IPS-11a (cell line): ENCODE results near the gene CSF2.

Source experiments
- H3K4me3 ChIP-seq: one replicate; pipeline ENCODE4 v1.5.1; 2013; ENCODE audit warnings: low read depth, low read length, control low read depth

The CSF2 gene

DNA sequence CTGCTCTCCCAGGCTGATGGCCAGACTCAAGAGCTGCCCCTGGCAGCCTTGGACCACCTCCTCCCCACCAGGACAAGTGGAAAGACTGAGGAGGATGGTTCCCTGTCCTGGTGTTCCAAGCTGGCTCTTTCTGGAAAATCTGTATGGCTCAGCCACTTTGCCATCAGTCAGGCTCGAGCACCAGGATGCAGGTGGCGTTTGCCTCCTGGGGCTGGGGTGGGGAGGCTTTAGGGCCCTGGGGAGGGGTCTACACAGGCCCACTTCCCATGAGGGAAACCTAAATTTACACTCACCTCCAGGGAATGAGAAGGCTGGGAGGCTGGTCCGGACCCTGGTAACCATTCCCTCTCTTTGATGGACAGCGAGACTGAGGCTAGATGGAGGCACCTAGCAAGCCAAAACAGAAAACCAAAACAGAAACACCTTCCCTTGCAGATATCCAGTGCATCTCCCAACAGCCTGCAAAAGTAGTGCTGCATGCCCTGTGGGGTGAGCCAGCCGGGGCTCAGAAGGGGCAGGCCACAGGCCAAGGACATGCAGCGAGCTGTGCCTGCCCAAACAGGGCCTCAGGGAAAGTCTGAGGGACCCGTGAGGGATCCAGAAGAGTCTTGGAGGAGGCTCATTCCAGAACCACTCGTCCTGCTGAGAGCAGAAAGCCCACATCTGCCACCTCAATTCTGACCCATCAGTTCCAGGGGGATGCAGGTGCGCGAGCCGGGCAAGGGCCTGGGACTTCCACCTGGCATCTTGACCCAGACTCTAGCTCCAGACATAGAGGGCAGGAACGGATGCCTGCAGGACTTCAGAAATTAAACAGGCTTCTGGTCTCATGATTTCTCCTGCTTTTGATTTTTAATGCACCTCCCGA is 5.4 kb upstream of the CSF2 start:
- no peak overlapping the region for H3K4me3 ChIP-seq

DNA sequence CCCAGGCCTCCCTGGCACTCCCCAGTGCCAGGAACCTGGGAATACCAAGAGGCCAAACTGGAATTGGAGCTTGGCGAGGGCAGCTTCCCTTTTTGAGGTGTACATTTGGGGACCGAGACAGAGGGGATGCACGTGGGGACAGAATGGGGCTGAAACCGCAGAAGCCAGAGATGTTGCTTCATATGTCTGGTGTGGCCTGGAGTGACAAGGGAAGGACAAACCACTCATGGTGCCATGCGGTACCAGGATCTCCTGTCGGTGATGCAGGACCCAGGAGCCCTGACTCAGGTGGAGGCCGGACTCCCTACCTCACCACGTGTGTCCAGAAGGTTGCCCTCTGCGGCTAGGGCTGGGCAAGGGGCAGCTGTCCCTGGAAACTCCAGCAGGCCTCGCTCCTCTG is 4.0 kb upstream of the CSF2 start:
- no peak overlapping the region for H3K4me3 ChIP-seq

DNA sequence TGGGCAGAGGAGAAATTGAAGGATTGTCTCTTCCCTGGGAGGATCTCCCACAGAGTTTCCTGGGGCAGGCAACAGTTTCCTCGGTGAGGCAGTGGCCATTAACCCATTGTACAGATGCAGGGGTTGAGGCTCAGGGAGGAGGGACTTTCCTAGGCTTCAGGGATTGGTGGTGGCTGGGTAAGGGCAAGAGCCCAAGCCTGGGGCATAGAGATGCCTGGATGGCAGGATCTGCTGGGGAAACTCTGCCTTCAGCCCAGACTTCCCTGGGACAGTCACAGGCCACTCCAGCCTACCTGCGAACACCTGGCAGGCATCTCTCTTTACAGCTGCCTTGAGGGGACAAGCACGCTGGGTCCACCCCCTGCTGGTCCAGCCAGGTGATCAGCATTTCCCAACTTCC is 3.6 kb upstream of the CSF2 start:
- no peak overlapping the region for H3K4me3 ChIP-seq

DNA sequence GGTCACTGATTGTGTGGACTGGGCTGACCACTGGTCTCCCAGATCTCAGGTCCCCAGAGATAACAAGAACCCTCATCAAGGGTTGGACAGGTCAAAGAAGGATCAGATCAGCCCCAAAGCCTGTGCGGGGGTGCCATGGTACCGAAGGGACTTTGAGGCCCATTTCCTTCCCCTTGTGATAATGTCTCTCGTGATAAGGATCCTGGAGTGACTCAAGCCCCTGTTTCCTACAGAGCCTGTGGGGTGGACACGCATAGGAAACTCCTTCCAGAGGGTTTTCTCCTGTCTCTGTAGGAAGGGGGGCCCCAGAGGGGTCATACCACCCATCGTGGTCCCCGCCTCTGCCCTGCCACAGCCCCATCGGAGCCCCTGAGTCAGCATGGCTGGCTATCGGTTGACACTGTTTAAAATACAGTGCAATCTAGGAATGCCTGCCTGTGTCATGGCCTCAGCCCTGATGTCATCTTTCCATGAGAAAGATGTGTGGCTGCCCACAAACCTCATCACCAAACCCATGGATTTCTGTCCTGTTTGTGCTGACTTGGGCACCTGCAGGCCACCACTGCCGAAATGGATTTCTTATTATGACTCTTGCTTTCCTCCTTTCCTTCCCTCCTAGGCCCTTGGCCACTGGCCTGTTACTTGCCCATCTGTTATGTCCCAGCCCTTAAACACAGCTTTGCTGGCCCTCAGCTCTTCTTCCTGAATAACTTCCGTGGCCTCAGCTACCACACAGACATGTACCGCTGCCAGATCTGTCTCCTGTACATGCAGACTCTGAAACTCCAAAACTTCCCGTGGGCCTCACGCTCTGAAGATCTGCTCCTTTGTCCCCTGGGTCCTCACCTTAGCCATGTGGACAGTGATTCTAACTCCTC is 2.9 kb upstream of the CSF2 start:
- no peak overlapping the region for H3K4me3 ChIP-seq

DNA sequence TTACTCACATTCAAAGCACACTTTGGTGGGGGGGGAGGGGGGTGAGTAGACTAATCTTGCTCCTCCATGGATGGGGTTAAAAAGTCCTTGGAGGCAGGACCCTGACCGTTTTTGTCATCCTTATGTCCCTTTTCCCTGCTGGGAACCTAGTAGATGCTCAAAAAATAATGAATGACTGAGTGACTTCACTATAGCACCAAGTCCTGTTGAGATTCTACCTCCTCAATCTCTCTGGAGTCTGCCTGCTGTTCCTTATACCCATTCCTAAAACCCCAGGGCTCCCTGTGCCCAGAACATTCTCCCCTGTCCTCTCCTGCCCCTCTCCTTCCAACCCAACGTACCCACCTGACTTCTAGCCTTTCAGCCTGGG is 2.3 kb upstream of the CSF2 start:
- H3K4me3 ChIP-seq = no peak overlapping the region

DNA sequence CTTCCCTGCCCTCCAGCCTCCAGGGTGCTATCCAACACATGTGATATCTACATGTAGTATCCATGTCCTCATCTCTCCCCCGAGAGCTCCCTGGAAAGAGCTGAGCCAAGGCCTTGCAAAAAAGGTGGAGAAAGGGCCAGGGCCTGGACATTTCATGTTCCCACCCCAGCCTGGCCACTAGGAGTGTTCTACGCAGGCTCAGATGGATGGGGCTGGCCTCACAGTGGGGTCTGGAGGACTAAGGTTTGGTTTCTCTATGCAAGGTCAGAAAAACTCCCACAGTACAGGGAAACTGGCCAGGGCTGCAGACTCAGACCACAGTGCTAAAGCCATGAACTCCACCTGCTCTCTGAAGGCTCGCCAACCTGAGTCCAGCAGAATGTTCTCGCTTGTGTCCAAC is 1.5 kb upstream of the CSF2 start:
- H3K4me3 ChIP-seq = no peak overlapping the region

DNA sequence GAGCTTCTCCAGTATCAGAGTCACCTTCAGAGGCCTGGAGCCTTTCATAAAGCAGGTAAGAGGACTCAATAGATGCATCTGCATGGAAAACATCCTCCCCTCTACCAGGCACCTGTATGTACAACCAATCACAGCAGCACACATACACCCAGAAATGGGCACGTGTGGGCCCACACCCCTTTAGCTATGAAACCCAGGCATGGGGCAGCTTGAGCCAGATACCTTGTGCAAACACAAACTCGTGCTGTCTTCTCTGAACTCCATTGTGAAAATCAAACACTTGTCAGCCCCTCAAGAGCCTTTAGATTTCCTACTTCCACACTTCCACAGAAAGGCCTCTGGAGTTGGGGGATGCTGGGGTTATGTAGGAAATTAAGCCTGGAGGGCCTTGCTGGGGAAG is 1.1 kb upstream of the CSF2 start:
- H3K4me3 ChIP-seq = no peak overlapping the region

DNA sequence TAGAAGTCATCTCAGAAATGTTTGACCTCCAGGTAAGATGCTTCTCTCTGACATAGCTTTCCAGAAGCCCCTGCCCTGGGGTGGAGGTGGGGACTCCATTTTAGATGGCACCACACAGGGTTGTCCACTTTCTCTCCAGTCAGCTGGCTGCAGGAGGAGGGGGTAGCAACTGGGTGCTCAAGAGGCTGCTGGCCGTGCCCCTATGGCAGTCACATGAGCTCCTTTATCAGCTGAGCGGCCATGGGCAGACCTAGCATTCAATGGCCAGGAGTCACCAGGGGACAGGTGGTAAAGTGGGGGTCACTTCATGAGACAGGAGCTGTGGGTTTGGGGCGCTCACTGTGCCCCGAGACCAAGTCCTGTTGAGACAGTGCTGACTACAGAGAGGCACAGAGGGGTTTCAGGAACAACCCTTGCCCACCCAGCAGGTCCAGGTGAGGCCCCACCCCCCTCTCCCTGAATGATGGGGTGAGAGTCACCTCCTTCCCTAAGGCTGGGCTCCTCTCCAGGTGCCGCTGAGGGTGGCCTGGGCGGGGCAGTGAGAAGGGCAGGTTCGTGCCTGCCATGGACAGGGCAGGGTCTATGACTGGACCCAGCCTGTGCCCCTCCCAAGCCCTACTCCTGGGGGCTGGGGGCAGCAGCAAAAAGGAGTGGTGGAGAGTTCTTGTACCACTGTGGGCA is 642 bp downstream of the CSF2 start:
- H3K4me3 ChIP-seq = no peak overlapping the region

DNA sequence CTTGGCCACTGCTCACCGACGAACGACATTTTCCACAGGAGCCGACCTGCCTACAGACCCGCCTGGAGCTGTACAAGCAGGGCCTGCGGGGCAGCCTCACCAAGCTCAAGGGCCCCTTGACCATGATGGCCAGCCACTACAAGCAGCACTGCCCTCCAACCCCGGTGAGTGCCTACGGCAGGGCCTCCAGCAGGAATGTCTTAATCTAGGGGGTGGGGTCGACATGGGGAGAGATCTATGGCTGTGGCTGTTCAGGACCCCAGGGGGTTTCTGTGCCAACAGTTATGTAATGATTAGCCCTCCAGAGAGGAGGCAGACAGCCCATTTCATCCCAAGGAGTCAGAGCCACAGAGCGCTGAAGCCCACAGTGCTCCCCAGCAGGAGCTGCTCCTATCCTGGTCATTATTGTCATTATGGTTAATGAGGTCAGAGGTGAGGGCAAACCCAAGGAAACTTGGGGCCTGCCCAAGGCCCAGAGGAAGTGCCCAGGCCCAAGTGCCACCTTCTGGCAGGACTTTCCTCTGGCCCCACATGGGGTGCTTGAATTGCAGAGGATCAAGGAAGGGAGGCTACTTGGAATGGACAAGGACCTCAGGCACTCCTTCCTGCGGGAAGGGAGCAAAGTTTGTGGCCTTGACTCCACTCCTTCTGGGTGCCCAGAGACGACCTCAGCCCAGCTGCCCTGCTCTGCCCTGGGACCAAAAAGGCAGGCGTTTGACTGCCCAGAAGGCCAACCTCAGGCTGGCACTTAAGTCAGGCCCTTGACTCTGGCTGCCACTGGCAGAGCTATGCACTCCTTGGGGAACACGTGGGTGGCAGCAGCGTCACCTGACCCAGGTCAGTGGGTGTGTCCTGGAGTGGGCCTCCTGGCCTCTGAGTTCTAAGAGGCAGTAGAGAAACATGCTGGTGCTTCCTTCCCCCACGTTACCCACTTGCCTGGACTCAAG is 1.5 kb downstream of the CSF2 start:
- no peak overlapping the region for H3K4me3 ChIP-seq

DNA sequence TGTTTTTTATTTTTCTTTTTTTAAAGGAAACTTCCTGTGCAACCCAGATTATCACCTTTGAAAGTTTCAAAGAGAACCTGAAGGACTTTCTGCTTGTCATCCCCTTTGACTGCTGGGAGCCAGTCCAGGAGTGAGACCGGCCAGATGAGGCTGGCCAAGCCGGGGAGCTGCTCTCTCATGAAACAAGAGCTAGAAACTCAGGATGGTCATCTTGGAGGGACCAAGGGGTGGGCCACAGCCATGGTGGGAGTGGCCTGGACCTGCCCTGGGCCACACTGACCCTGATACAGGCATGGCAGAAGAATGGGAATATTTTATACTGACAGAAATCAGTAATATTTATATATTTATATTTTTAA is 2.1 kb downstream of the CSF2 start:
- H3K4me3 ChIP-seq = no peak overlapping the region

DNA sequence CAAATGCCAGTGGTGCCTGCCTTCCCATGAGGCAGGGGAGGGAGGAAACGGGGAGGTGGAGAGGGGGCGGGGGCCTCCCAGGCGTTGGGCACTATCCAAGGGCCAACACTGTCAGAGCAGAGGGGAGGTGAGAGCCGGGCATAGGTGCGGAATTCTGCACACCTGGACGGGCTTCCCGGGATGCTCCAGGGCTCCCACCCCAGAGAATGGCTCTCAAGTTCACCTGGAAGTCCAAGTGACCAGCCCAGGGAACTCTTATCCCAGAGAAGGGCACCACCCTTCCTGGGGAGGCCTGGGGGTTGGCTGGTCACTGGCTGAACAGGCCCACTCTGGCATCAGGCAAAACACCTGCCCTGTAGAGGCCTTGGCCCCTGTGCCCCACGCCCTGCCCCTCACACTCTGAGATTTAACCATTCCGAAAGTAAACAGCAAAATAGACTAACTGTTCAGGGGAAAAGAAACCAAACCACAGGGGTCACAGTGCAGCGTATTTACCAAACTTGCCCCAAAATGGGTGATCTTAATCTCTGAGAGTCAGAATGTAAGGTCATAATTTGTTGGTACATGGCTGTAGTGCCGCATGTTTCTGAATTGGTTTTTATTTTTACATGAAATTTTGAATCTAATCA is 2.7 kb downstream of the CSF2 start:
- H3K4me3 ChIP-seq = no peak overlapping the region

DNA sequence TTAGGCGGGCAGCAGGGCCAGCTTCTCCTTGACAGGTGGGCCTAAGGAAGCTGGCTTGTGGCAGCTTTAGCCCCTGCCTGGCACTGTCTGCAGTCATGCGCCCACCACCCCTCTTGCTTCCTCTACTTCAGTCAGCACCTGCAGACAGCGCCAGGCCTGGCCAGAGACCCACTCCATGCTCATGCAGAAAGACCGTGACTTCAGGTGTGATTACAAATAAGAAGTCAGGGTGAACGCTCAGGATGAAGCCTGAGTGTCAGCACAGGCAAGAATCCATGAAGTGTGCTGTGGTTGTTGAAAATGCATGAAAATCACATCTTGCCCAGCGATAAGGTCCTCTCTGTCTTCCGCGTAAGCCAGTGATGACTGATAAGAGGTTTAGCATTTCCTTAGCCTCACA is 3.4 kb downstream of the CSF2 start:
- H3K4me3 ChIP-seq = no peak overlapping the region

DNA sequence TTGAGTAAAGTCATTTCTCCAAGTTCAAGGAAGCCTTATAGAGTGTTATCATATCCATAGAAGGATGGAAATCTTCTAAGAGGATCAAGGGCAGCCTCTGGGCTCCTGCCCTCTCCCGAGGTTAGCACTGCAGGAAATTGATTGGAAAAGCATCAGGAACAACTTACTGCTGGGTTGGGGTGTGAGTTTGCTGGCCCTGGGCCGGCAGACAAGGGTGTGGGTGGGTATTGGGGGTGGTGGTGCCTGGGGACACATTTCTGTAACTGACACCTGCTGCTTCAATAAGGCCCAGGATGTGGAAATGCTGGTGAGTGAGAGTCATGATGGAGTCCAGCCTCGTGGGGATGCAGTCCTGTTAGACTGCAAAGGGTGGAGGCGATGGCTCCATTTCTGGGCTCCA is 5.5 kb downstream of the CSF2 start:
- H3K4me3 ChIP-seq = no peak overlapping the region

DNA sequence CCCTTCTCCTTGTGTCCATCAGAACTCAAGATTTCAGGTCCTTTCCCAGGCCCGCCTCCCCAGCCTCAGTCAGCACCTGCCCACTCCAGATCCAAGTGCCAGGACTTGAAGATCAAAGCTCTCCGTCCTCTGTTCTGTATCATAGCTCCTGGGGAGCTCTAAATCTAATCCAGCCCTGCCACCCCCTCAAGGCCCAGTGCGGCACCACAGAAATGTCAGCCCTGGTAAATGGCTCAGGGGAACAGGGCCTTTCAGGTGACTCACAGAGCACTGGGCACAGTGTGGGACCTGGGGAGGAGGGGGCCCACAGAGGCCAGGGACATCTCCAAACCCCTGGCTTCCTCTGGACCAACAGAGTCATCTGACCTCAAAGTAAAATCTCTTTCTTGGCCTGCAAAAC is 6.0 kb downstream of the CSF2 start:
- H3K4me3 ChIP-seq = no peak overlapping the region

DNA sequence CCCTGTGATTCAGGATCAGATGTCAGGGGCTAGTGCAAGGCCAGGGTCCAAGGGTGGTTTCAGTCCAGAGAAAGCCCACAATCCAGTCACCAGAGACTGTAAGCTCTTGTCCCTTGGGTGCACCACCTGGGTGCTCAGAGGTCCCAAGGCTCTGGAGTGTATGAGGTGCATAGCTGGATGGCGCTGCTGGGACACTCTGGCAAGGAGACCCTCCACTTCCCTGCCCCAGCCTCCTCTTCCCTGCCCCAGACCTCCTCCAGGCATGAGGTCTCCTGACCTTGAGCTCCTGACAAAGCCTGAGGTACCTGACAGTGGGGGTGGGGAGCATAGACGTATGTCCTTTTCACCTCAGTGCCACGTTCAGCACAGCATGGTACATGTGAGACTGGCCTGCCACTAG is 7.0 kb downstream of the CSF2 start:
- no peak overlapping the region for H3K4me3 ChIP-seq

DNA sequence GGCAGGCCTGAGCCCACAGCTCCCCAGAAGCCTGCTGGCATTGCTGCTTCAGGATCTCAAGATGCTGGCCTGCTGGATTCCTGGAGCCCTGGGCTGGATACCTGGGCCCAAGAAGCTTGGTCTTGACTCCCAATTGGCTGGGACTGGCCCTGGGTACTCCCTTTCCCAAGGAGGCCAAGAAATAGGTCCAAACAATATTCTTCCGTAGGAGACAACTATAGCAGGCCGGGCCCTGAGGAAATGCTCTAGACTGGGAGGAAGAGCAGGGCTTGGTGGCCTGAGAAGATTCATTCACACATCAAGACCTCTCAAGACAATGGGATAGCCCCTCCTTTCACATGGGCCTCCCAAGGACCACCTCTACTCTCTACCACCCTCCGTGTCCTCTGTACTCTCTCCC is 7.9 kb downstream of the CSF2 start:
- H3K4me3 ChIP-seq = no peak overlapping the region

DNA sequence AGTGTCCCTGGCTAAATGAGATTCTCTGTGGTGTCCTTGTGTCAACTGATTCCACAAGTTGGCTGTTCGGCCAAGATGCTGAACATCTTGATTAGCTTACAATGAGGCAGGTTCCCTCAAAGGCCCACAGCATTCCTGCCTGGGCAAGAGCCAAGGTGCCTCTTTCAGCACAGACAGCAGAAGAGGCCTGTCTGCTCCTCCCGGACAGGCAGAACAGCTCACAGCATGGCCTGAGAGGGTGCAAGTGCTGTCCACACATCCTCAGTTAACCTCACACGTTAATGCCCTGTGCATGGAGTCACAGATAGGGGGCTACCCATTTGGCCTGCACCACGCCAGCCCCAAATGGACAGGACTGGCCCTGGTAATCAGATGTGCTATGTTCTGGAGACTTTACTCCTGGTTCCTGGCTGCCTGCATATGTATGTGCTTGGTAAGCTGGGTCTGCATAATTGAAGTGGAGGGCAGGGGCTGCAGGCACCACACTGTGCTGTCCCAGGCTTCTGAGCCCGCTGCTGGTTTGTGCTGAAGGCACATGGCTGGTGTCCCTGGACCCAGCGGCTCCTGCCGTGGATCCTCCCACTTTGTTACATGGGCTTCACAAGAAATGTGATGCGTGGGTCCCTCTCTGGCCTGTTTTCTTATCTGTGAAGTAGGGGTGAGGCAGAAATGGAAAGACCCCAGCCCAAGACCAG is 8.9 kb downstream of the CSF2 start:
- no peak overlapping the region for H3K4me3 ChIP-seq

DNA sequence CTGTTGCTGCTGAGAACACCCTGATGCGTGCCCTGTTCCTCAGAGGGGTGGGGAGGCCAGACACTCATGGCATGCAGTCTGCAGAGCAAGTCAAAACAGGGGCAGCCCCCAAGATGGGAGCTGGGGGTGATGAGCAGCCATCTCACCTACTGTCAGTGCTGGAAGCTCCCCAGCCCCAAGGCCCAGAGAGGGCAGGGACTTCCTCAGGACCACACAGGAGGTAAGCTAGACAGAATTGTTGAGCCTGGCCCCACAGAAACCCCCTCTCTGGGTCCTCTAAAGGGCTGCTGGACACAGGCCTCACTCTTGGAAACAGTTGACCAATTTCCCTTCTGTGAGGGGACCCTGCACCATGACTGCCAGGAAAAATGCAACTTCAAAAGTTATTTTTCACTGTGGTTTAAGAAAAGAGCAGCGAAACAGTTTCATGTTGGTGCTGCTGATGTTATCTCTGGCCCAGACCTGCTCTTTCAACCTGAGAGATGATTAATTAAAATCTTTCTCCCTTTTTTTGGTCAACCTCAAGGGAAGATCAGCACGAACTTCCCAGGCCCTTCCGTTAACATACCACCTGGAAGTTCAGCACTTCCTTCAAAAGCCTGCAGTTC is 9.6 kb downstream of the CSF2 start:
- no peak overlapping the region for H3K4me3 ChIP-seq

DNA sequence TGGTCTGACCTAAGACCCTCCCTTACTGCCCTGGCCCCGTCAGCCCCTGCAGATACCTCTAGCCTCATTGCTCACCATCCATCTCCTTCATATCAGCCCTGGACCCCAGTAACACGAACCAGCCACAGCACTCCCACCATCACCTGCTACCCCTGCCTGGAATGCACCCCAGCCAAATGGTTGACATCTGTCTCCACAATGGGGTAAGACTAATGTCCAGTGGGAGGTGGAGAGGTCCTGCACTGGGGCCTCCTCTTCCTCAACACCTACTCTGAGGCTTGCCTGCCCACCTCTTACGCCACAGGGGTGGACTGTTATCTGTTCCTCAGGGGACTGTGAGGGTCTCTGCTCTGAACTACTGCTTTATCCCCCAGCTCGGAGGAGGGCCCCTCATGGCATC is 12.1 kb downstream of the CSF2 start:
- no peak overlapping the region for H3K4me3 ChIP-seq
